LHCN-M2 (cell line): ENCODE measurements around the gene B4GAT1. TPM values are rescaled to one million over a fixed set of nuclear protein-coding genes. Genes with fewer than 3 reads are reported as not detected.
A peak's percentile ranks its signal among the peaks of the same experiment; 100 is the strongest.
"Not testable (repeated sequence)": the region's sequence is repeated elsewhere in the genome, so short reads cannot be mapped to it uniquely, and the experiment has no call there.

Source experiments
- DNase-seq: peaks from one replicate; pipeline ENCODE4 v3.0.0-alpha.2; 2012; ENCODE audit warnings: low read depth
- total RNA-seq: library from RNA; depleted of rRNA; stranded (reverse); fragments of >200 nt; gene quantifications from 2 replicates; pipeline ENCODE4 v1.2.3, GENCODE V29; 2014

B4GAT1 gene
- total RNA-seq, 1 experiment from 2014 or later: 51.0 TPM

- DNase-seq: no peak
Measured at GRCh38 chr11:66324664-66325063, 22.8 kb downstream of the B4GAT1 start.

- DNase-seq: no peak
Measured at GRCh38 chr11:66323684-66324083, 23.7 kb downstream of the B4GAT1 start.

- no peak for DNase-seq
Measured at GRCh38 chr11:66322732-66323427, 24.5 kb downstream of the B4GAT1 start.

GRCh38 chr11:66321606-66322005 is 25.8 kb downstream of the B4GAT1 start:
- DNase-seq: no peak

- DNase-seq: not testable (repeated sequence)
Measured at GRCh38 chr11:66320748-66321147, 26.7 kb downstream of the B4GAT1 start.

- DNase-seq: not testable (repeated sequence)
Measured at GRCh38 chr11:66320289-66320688, 27.1 kb downstream of the B4GAT1 start.

- DNase-seq: no peak
Measured at GRCh38 chr11:66318600-66318970, 28.8 kb downstream of the B4GAT1 start.

GRCh38 chr11:66317723-66318599 is 29.5 kb downstream of the B4GAT1 start:
- peak; percentile 78 for DNase-seq

- DNase-seq: no peak
Measured at GRCh38 chr11:66317322-66317722, 30.1 kb downstream of the B4GAT1 start.

GRCh38 chr11:66316849-66317251 is 30.6 kb downstream of the B4GAT1 start, which contains the start of gene CD248:
Gene CD248 (minus strand): TSS chr11:66317044. CDS start chr11:66317027, 17 bp downstream.
- DNase-seq: no peak

GRCh38 chr11:66315921-66316811 is 31.3 kb downstream of the B4GAT1 start:
- DNase-seq: no peak

GRCh38 chr11:66315498-66315885 is 31.9 kb downstream of the B4GAT1 start:
- no peak for DNase-seq

- no peak for DNase-seq
Measured at GRCh38 chr11:66314561-66315497, 32.6 kb downstream of the B4GAT1 start.

- no peak for DNase-seq
Measured at GRCh38 chr11:66314186-66314501, 33.3 kb downstream of the B4GAT1 start.

GRCh38 chr11:66313321-66314185 is 33.9 kb downstream of the B4GAT1 start:
- DNase-seq: no peak

GRCh38 chr11:66312549-66313320 is 34.7 kb downstream of the B4GAT1 start:
- DNase-seq: peak; percentile 94

GRCh38 chr11:66311965-66312548 is 35.4 kb downstream of the B4GAT1 start:
- peak; percentile 84 for DNase-seq

GRCh38 chr11:66311470-66311964 is 35.9 kb downstream of the B4GAT1 start:
- no peak for DNase-seq
